Upper lobe of right lung (tissue), 1 donor: ENCODE data around the gene SLF2. TPM values are rescaled to one million over a fixed set of nuclear protein-coding genes. Genes with fewer than 3 reads are reported as not detected.
A peak's percentile ranks its signal among the peaks of the same experiment; 100 is the strongest.

Source experiments
- ATAC-seq: fragments of 200-7000 bp; cut with Tn5 transposase; one replicate; pipeline ENCODE4 v1.9.1; 2020; ENCODE audit warnings: mild to moderate bottlenecking, moderate library complexity
- DNase-seq: peaks from one replicate; pipeline ENCODE4 v3.0.0-alpha.2; 2020
- H3K27ac ChIP-seq: fragments of 200-600 bp; one replicate; pipeline ENCODE4 v1.8.0; 2022
- H3K27me3 ChIP-seq: fragments of 200-600 bp; one replicate; pipeline ENCODE4 v1.8.0; 2022; ENCODE audit warnings: mild to moderate bottlenecking
- H3K36me3 ChIP-seq: fragments of 200-600 bp; one replicate; pipeline ENCODE4 v1.8.0; 2022
- H3K4me1 ChIP-seq: fragments of 200-600 bp; one replicate; pipeline ENCODE4 v1.8.0; 2022
- H3K4me3 ChIP-seq: fragments of 200-600 bp; one replicate; pipeline ENCODE4 v1.8.0; 2022; ENCODE audit warnings: mild to moderate bottlenecking
- H3K9me3 ChIP-seq: fragments of 200-600 bp; one replicate; pipeline ENCODE4 v1.8.0; 2022
- CTCF ChIP-seq: fragments of 200-600 bp; IDR thresholded peaks from one replicate; pipeline ENCODE4 v1.8.0; 2022; ENCODE audit warnings: antibody characterized with exemption
- intact Hi-C: fragments of 100-400 bp; cut with DNase I; formaldehyde crosslinking; loops from one replicate; pipeline ENCODE4 v1.11.0; 2022
- total RNA-seq: library from RNA; stranded (reverse); fragmentation: NEBNext Ultra II Directional; extraction: Animal tissue kit (Norgen Biotek cat#: 25700); gene quantifications from one replicate; pipeline ENCODE4 v1.2.1, GENCODE V29; 2021
- donor health status: DM: no; HTN: yes; CAD: no; lungs with severe emphysema.

Gene SLF2
- total RNA-seq, 1 donor from 2014 or later: 32.9 TPM

- peaks cover 40% of the 10 kb centered on the region for H3K36me3 ChIP-seq
These were observed 73.8 kb downstream of the SLF2 start for GRCh38 chr10:100986623-100986951.

GRCh38 chr10:100986952-100987684, 74.4 kb downstream of the SLF2 start, which contains the start of the genes MRPL43 and TWNK:
TSS of gene MRPL43 (minus strand) at chr10:100987497. CDS start at chr10:100987443, 54 bp downstream.
TSS of gene TWNK (plus strand) at chr10:100987543. CDS start at chr10:100988211, 668 bp downstream.
- Histone ChIP-seq H3K4me3 (peak within 1 kb of the TSS; percentile 76), H3K4me1 (peaks cover 21% of the 10 kb centered on the region)

More at GRCh38 chr10:100986623-100986951, 73.8 kb downstream of the SLF2 start:
- H3K4me3 ChIP-seq: peak overlapping the region; percentile 76
- intact Hi-C loops: no loop called here
- H3K27ac ChIP-seq: peak overlapping the region; percentile 71
- ATAC-seq (no peak), DNase-seq (no peak)
- peaks cover 21% of the 10 kb centered on the region for H3K4me1 ChIP-seq
- no peaks in the 10 kb centered on the region for H3K27me3 ChIP-seq
- no peak for TF ChIP-seq CTCF
- H3K9me3 ChIP-seq: no peaks in the 10 kb centered on the region

GRCh38 chr10:100987685-100988049, 74.9 kb downstream of the SLF2 start:
- ATAC-seq: no peak
- peak overlapping the region; percentile 71 for H3K27ac ChIP-seq
- intact Hi-C loops: no loop called here
- DNase-seq: no peak
- no peaks in the 10 kb centered on the region for H3K9me3 ChIP-seq
- H3K27me3 ChIP-seq: no peaks in the 10 kb centered on the region
- peaks cover 21% of the 10 kb centered on the region for H3K4me1 ChIP-seq
- TF ChIP-seq CTCF: no peak
- H3K36me3 ChIP-seq: peaks cover 40% of the 10 kb centered on the region
- H3K4me3 ChIP-seq: peak overlapping the region; percentile 76

More at GRCh38 chr10:100986952-100987684, 74.4 kb downstream of the SLF2 start, which contains the start of the genes MRPL43 and TWNK:
- Histone ChIP-seq H3K9me3 (no peaks in the 10 kb centered on the region), H3K27me3 (no peaks in the 10 kb centered on the region), H3K36me3 (peaks cover 40% of the 10 kb centered on the region), H3K27ac (peak within 1 kb of the TSS; percentile 71)
- no peak for TF ChIP-seq CTCF
- ATAC-seq (peak; percentile 94), DNase-seq (peak; percentile 92)
- intact Hi-C loops: no loop called here

DNA sequence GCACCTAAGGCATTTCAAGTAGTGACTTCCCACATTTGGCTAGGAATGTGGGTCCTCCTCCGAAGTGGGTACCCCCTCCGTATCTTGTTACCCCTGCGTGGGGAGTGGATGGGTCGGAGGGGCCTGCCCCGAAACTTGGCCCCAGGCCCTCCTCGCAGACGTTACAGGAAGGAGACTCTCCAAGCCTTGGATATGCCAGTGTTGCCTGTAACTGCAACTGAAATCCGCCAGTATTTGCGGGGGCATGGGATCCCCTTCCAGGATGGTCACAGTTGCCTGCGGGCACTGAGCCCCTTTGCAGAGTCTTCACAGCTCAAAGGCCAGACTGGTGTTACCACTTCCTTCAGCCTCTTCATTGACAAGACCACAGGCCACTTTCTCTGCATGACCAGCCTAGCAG, 75.4 kb downstream of the SLF2 start:
- DNase-seq (no peak), ATAC-seq (no peak)
- Histone ChIP-seq H3K36me3 (peaks cover 40% of the 10 kb centered on the region), H3K27ac (no peak overlapping the region), H3K9me3 (no peaks in the 10 kb centered on the region), H3K4me3 (peak overlapping the region; percentile 76), H3K4me1 (peaks cover 21% of the 10 kb centered on the region), H3K27me3 (no peaks in the 10 kb centered on the region)
- intact Hi-C loops: no loop called here
- no peak for TF ChIP-seq CTCF

DNA sequence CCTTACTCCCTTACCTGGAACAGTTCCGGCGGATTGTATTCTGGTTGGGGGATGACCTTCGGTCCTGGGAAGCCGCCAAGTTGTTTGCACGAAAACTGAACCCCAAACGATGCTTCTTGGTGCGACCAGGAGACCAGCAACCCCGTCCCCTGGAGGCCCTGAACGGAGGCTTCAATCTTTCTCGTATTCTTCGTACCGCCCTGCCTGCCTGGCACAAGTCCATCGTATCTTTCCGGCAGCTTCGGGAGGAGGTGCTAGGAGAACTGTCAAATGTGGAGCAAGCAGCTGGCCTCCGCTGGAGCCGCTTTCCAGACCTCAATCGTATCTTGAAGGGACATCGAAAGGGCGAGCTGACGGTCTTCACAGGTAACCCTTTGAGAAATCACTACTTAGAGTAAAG, 76.3 kb downstream of the SLF2 start:
- TF ChIP-seq CTCF: no peak
- intact Hi-C loops: no loop called here
- ATAC-seq (no peak), DNase-seq (no peak)
- no peaks in the 10 kb centered on the region for H3K9me3 ChIP-seq
- H3K27me3 ChIP-seq: no peaks in the 10 kb centered on the region
- H3K36me3 ChIP-seq: peaks cover 37% of the 10 kb centered on the region
- H3K27ac ChIP-seq: no peak overlapping the region
- H3K4me1 ChIP-seq: peaks cover 21% of the 10 kb centered on the region
- no peak overlapping the region for H3K4me3 ChIP-seq
